Regular cardiac myocyte (primary cell): ENCODE results near the gene PDPR. TPM values are rescaled to one million over a fixed set of nuclear protein-coding genes. Genes with fewer than 3 reads are reported as not detected.

Experiments used
- total RNA-seq: library from RNA; depleted of rRNA; stranded (reverse); fragments of >200 nt; gene quantifications from 2 replicates; pipeline ENCODE4 v1.2.3, GENCODE V29; 2014

The PDPR gene
- total RNA-seq = 10.7 and 11.6 TPM in 2 replicates

GRCh38 chr16:70113982-70114826, at the start of gene PDPR:
PDPR (plus strand) TSS chr16:70114332; CDS start chr16:70120493, 6,161 bp downstream.

GRCh38 chr16:70173212-70173837, 59.2 kb downstream of the PDPR start, which contains the start of gene CLEC18C:
CLEC18C (plus strand) TSS chr16:70173787; CDS start chr16:70174279, 492 bp downstream.

Other genes with a start within 250 kb of the PDPR start
- under 0.01 and 0.19 TPM in 2 replicates for gene CLEC18A, start 163.0 kb upstream of the PDPR start, total RNA-seq
- gene CLEC18C, start 59.5 kb downstream of the PDPR start, total RNA-seq = 0.19 and 0.28 TPM in 2 replicates
- gene EXOSC6, start 137.6 kb downstream of the PDPR start, total RNA-seq = 27.3 and 46.0 TPM in 2 replicates
- gene AARS1, start 175.2 kb downstream of the PDPR start, total RNA-seq = 163 and 239 TPM in 2 replicates
- gene DDX19B, start 184.9 kb downstream of the PDPR start, total RNA-seq = 18.0 and 22.2 TPM in 2 replicates
- gene DDX19A, start 232.6 kb downstream of the PDPR start, total RNA-seq = 43.4 and 45.2 TPM in 2 replicates